ENCODE data around the gene DCX.

- TF ChIP-seq, protein P1, sequence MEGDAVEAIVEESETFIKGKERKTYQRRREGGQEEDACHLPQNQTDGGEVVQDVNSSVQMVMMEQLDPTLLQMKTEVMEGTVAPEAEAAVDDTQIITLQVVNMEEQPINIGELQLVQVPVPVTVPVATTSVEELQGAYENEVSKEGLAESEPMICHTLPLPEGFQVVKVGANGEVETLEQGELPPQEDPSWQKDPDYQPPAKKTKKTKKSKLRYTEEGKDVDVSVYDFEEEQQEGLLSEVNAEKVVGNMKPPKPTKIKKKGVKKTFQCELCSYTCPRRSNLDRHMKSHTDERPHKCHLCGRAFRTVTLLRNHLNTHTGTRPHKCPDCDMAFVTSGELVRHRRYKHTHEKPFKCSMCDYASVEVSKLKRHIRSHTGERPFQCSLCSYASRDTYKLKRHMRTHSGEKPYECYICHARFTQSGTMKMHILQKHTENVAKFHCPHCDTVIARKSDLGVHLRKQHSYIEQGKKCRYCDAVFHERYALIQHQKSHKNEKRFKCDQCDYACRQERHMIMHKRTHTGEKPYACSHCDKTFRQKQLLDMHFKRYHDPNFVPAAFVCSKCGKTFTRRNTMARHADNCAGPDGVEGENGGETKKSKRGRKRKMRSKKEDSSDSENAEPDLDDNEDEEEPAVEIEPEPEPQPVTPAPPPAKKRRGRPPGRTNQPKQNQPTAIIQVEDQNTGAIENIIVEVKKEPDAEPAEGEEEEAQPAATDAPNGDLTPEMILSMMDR (conservative IDR thresholded peaks at IDR 0.05 in 1 of 2, IDR thresholded peaks at IDR 0.05 in 1 of 2; ENCODE audit: extremely low read depth in 1 of 2, insufficient read depth in 1 of 2, low read depth in 1 of 2, low read length in 2 of 2): no peak
- TF ChIP-seq EZH2 (IDR thresholded peaks at IDR 0.05; ENCODE audit: borderline replicate concordance, low read length): no peak
These were observed 127.2 kb downstream of the DCX start for GRCh38 chrX:111284631-111285293.

All from mammary epithelial cell (primary cell).